Suppressor macrophage treated with lipopolysaccharide for 4 hours (primary cell): Measurements from ENCODE around the gene RPS23.
"Not testable (repeated sequence)": the region's sequence is repeated elsewhere in the genome, so short reads cannot be mapped to it uniquely, and the experiment has no call there.

ENCODE experiments used
- DNase-seq: peaks from one replicate; pipeline ENCODE4 v3.0.0-alpha.2; 2020

RPS23 gene

GRCh38 chr5:82287625-82288024, 9.5 kb upstream of the RPS23 start:
- DNase-seq = no peak

- DNase-seq = no peak
Measured at GRCh38 chr5:82285206-82285605, 7.1 kb upstream of the RPS23 start.

DNA sequence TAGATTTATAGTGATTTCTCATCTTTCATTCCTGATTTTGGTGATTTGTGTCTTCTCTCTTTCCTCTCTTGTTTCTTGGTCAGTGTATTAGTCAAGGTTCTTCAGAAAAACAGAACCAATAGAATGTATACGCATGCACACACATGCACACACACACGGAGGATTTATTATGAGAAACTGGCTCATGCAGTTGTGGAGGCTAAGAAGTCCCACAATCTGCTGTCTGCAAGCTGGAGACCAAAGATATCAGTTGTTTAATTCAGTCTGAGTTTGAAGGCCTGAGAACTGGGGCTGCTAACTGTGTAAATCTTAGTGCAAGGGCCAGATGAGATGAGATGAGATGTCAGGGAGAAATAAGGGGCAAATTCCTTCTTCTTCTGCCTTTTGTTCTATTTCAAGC, 5.7 kb upstream of the RPS23 start:
- no peak for DNase-seq

- no peak for DNase-seq
Measured at GRCh38 chr5:82278711-82279370, 687 bp upstream of the RPS23 start.

- DNase-seq = peak; percentile 7
Measured at GRCh38 chr5:82277613-82277986, 554 bp downstream of the RPS23 start.

DNA sequence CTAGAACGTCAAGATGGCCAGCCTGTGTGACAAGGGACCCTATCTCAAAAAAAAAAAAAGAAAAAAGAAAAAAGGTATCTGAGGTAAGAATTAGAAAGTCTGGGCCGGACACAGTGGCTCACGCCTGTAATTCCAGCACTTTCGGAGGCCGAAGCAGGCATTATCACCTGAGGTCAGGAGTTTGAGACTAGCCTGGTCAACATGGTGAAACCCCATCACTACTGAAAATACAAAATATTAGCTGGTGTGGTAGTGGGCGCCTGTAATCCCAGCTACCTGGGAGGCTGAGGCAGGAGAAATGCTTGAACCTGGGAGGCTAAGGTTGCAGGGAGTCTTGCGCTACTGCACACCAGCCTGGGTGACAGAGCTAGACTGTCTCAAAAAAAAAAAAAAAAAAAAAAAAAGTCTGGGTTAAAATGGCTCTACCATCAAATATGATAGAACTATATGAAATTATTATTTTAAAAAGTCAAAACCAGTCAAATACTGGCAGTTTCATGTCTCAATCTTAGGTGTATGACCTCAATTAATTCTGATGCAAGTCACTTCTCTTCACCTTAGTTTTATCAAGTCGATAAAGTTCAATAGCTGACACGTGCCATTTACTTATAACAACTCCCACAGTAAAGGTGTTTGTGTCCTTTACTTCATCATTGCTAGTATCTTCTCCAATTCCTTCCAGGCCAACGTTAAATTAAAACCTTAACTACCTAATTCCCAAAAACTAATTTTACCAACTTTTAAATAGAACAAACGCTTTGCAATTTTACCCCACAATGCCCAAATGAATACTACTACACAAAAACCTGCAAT, 1.1 kb downstream of the RPS23 start:
- DNase-seq = no peak

- no peak for DNase-seq
Measured at GRCh38 chr5:82275216-82275664, 2.9 kb downstream of the RPS23 start.

GRCh38 chr5:82274343-82275211, 3.6 kb downstream of the RPS23 start:
- DNase-seq = no peak

DNA sequence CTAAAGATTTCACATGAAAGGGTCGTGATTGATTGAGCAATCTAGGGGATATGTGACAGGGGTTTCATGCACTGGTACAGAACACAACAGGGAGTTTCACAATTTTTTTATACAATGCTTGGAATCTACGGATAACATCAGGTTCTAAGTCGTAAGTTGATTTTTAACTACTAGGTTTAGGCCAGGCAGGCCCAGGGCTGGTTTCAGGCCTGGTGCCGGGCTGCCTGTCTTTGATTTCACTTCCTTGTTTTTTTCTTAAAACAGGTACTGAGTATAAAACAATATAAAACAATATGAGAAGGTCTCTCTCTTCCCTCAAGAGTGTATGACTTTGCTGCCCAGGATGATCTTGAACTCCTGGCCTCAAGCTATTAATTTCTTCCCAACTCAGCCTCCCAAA, 4.7 kb downstream of the RPS23 start:
- not testable (repeated sequence) for DNase-seq

GRCh38 chr5:82272571-82273356, 5.4 kb downstream of the RPS23 start:
- DNase-seq = not testable (repeated sequence)

- DNase-seq = not testable (repeated sequence)
Measured at GRCh38 chr5:82269363-82269762, 8.8 kb downstream of the RPS23 start.

GRCh38 chr5:82267297-82267933, 10.7 kb downstream of the RPS23 start:
- DNase-seq = not testable (repeated sequence)

GRCh38 chr5:82265047-82265446, 13.1 kb downstream of the RPS23 start:
- DNase-seq = no peak

GRCh38 chr5:82259172-82259800, 18.9 kb downstream of the RPS23 start:
- DNase-seq = peak; percentile 6

DNA sequence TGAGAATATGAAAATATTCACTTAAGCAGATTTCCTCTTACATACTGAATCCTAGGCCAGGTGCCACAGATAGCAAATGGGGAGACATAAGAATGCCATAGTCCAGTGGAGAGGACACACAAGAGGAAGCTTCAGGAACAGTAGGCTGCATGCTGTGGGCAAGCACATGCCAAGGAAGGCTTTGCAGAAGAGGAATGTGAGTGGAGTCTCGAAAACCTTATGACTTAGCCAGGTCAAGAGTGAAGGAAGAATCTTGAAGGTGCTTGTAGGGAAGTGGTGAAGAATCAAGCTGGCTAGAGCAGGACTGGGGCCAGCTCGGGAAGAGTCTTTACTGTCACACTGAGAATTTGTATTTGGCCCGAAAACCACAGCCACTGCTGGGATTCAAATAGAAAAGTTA, 20.4 kb downstream of the RPS23 start:
- DNase-seq = no peak

DNA sequence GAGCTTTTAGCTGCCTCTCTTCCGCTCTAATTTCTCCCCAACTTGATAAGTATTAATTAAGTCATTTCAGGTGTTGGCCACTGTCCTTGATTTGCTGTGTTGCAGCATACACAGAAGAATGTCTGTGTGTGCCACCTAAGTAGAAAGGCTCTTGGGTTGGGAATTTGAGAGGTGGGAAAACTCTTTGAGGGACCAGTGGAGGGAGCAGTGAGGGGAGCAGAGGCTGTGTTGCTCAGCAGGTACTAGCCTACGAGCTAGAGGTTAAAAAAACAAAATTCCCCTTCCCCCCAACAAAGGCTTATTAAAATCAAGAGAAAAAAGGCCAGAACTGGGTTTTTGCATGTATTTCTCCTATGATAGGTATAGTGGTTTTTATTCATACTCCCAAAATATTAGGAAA, 20.9 kb downstream of the RPS23 start:
- no peak for DNase-seq

DNA sequence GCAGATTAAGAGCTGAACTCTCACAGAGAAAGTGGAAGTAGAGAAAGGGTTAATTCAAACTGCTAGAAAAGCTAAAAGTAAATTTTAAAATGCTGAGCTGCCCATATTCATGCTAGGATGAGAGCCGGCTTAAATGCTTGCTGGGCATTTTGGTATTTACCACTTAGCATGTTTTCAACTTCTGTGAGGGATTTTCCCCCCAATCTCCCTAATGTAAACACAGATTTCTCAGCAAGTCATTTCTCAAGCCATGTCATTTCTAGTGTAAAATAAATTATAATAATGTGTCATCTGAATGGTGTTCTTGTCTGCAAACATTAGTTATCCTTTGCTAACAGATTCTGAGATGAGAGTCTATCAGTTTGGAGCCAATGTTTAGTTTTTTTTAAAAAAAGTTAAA, 22.3 kb downstream of the RPS23 start:
- DNase-seq = no peak

- DNase-seq = no peak
Measured at GRCh38 chr5:82252744-82253143, 25.4 kb downstream of the RPS23 start.

DNA sequence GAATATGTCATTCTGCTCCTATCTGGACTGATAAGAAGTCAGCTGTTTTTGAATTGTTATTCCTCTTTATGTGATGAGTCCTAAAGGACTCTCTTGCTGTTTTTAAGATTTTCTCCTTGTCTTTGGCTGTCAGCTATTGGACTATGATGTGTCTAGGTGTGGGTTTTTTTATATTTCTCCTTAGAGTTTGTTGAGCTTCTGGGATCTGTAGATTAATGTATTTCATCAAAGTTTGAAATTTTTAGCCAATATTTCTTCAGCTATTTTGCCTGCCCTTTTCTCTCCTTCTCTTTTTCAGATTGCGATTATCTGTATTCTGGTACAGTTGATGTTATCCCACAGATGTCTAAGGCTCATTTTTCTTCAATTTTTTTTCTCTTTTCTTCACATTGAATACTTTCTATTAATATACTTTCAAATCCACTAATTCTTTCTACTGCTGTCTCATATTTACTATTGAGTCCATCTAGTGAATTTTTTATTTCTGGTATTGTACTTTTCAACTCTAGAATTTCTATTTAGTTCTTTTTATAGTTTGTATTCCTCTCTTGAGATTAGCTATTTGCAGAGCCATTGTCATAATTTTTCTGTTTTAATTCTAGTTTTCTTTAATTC, 31.1 kb downstream of the RPS23 start:
- no peak for DNase-seq

DNA sequence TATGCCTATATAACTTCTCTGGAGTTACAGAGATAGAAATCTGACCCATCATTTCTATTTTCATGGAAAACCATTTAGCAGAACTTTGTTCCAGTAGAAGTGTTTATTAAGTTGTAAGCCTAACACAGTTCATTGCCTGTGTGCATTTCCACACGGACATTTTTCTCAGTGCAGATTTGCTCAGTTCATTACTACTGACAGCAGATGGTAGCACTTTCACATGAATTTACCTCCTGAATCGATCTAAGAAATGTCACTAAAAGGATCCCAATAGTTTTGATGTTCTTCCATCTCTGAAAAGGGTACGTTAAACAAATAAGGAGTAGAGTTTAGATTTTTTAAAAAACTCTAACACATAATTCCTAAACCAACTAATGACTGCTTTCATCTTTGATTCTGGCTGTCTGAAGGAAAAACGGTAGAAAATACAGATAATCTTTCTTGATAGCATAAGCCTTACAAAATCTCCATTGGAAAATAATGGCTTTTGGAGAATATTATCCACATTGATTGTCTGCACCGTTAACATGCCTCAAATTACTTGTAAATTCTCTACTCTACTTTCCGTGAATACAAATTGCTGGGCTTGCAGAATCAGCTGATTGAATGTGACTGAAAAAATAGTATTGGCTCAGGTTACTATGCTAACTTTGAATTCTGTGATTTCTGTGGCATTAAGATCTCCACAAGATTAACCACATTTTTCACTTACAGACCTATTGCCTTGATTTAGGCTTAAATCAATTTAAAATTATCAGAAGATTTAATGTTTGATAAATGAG, 33.1 kb downstream of the RPS23 start:
- no peak for DNase-seq
